Measurements from ENCODE around the gene LRP4. TPM values are rescaled to one million over a fixed set of nuclear protein-coding genes. Genes with fewer than 3 reads are reported as not detected.

LRP4 gene
- total and polyA plus RNA-seq, 2 donors (not counting 3 experiments of a cell fraction or from before 2014, with no cell fraction given) = 0.86 to 2.0 TPM

- Histone ChIP-seq H4K20me1 (replicated peaks; ENCODE audit: control insufficient read depth, extremely low read depth, insufficient read depth, low read length) (no peaks in the 10 kb centered on the region), H3K9ac (replicated peaks; ENCODE audit: extremely low read depth, insufficient read depth, low read length) (no peak overlapping the region), H3K27me3 (ENCODE audit: control insufficient read depth in 2 of 2, insufficient read depth in 2 of 2, low read length in 2 of 2) (peaks cover 0 to 5% of the 10 kb centered on the region in 2 experiments), H3K4me2 (ENCODE audit: insufficient read depth, low read length) (no peak overlapping the region), H2AFZ (ENCODE audit: low read depth, low read length) (no peak overlapping the region), H3K4me3 (replicated peaks in 1 of 3; ENCODE audit: insufficient read depth in 1 of 3, low read depth in 1 of 3, low read length in 3 of 3) (no peak overlapping the region), H3K9me1 (replicated peaks; ENCODE audit: control insufficient read depth, extremely low read depth, insufficient read depth, low read length) (no peaks in the 10 kb centered on the region), H3K4me1 (ENCODE audit: control insufficient read depth, extremely low read depth, insufficient read depth, low read length) (peaks cover 9% of the 10 kb centered on the region), H3K79me2 (ENCODE audit: control insufficient read depth, insufficient read depth, low read length) (no peaks in the 10 kb centered on the region), H3K36me3 (ENCODE audit: control insufficient read depth in 2 of 2, extremely low read depth in 1 of 2, insufficient read depth in 2 of 2, low read length in 2 of 2) (no peaks in the 10 kb centered on the region), H3K27ac (ENCODE audit: insufficient read depth, low read depth, low read length) (no peak overlapping the region), H3K9me3 (replicated peaks; ENCODE audit: control insufficient read depth, insufficient read depth, low read length) (no peaks in the 10 kb centered on the region)
- no peak for FAIRE-seq
- intact Hi-C loops (cut with micrococcal nuclease) = no loop called here
- BruUV-seq (replicated peaks) = no TSS peak
- POLR2A ChIA-PET = no interaction called here
- dilution Hi-C loops (cut with MboI; ENCODE audit: extremely low pct_ligation_motif_present, low sequenced_read_pairs) = no loop called here
- CTCF ChIA-PET = interaction anchor here (1.0 to 2.8 kb wide), 6 partner anchors 9 to 245 kb away, joined by 3 to 13 read pairs (median 4); no protein-coding TSS in a partner anchor
- TF ChIP-seq EZH2 (IDR thresholded peaks at IDR 0.05; ENCODE audit: borderline replicate concordance, low read depth, low read length, severe bottlenecking) = no peak
- TF ChIP-seq FOS (IDR thresholded peaks at IDR 0.05; ENCODE audit: borderline replicate concordance, insufficient read depth, low read length) = no peak
- no peak for TF ChIP-seq JUN (IDR thresholded peaks at IDR 0.05; ENCODE audit: borderline replicate concordance, insufficient read depth, insufficient read length, low read depth)
- TF ChIP-seq MAX (IDR thresholded peaks at IDR 0.05; ENCODE audit: insufficient read depth, insufficient read length) = no peak
- TF ChIP-seq POLR2AphosphoS5 (IDR thresholded peaks at IDR 0.05; ENCODE audit: insufficient read depth, low read depth, low read length) = no peak
- TF ChIP-seq GATA2 (IDR thresholded peaks at IDR 0.05; ENCODE audit: insufficient read depth, insufficient read length, low read depth, low read length) = no peak
- no peak for DNase-seq (ENCODE audit: low read depth, low spot score)
Observed at GRCh38 chr11:46907606-46908005, 10.7 kb downstream of the LRP4 start.

- FAIRE-seq = peak; percentile 93
- no TSS peak for BruUV-seq (replicated peaks)
- H3K27ac ChIP-seq (ENCODE audit: insufficient read depth, low read depth, low read length) = no peak overlapping the region
Observed at GRCh38 chr11:46906609-46907041, 11.7 kb downstream of the LRP4 start.

More at GRCh38 chr11:46906609-46907041, 11.7 kb downstream of the LRP4 start:
- peak; percentile 58 for DNase-seq (ENCODE audit: low read depth, low spot score)
- no peaks in the 10 kb centered on the region for H4K20me1 ChIP-seq (replicated peaks; ENCODE audit: control insufficient read depth, extremely low read depth, insufficient read depth, low read length)
- no peaks in the 10 kb centered on the region for H3K36me3 ChIP-seq (ENCODE audit: control insufficient read depth in 2 of 2, extremely low read depth in 1 of 2, insufficient read depth in 2 of 2, low read length in 2 of 2)
- H3K9ac ChIP-seq (replicated peaks; ENCODE audit: extremely low read depth, insufficient read depth, low read length) = no peak overlapping the region
- H3K27me3 ChIP-seq (ENCODE audit: control insufficient read depth in 2 of 2, insufficient read depth in 2 of 2, low read length in 2 of 2) = peaks cover 0 to 3% of the 10 kb centered on the region in 2 experiments
- TF ChIP-seq MYC (IDR thresholded peaks at IDR 0.05; ENCODE audit: low read depth, low read length) (no peak), MAX (IDR thresholded peaks at IDR 0.05; ENCODE audit: insufficient read depth, insufficient read length) (no peak), EZH2 (IDR thresholded peaks at IDR 0.05; ENCODE audit: borderline replicate concordance, low read depth, low read length, severe bottlenecking) (no peak), POLR2A (IDR thresholded peaks at IDR 0.05; ENCODE audit: low read depth, low read length) (no peak), POLR2AphosphoS5 (IDR thresholded peaks at IDR 0.05; ENCODE audit: insufficient read depth, low read depth, low read length) (no peak)
- no peak overlapping the region for H3K4me3 ChIP-seq (replicated peaks in 1 of 3; ENCODE audit: insufficient read depth in 1 of 3, low read depth in 1 of 3, low read length in 3 of 3)
- H2AFZ ChIP-seq (ENCODE audit: low read depth, low read length) = peak overlapping the region; percentile 88
- no peaks in the 10 kb centered on the region for H3K9me1 ChIP-seq (replicated peaks; ENCODE audit: control insufficient read depth, extremely low read depth, insufficient read depth, low read length)
- ChIA-PET CTCF (interaction anchor here (0.9 to 2.8 kb wide), 8 partner anchors 10 to 246 kb away, joined by 3 to 13 read pairs (median 4); partner anchors contain the start of gene CSTPP1), POLR2A (interaction anchor here (0.7 to 1.3 kb wide), 2 partner anchors 31 to 233 kb away, joined by 4 to 8 read pairs; no protein-coding TSS in a partner anchor)
- intact Hi-C loops (cut with micrococcal nuclease) = no loop called here
- H3K79me2 ChIP-seq (ENCODE audit: control insufficient read depth, insufficient read depth, low read length) = no peaks in the 10 kb centered on the region
- peaks cover 9% of the 10 kb centered on the region for H3K4me1 ChIP-seq (ENCODE audit: control insufficient read depth, extremely low read depth, insufficient read depth, low read length)
- dilution Hi-C loops (cut with MboI; ENCODE audit: extremely low pct_ligation_motif_present, low sequenced_read_pairs) = no loop called here
- H3K9me3 ChIP-seq (replicated peaks; ENCODE audit: control insufficient read depth, insufficient read depth, low read length) = no peaks in the 10 kb centered on the region
- peak overlapping the region; percentile 38 for H3K4me2 ChIP-seq (ENCODE audit: insufficient read depth, low read length)
